ENCODE data around the gene AP3S2.
A peak's percentile ranks its signal among the peaks of the same experiment; 100 is the strongest.
"Not testable (repeated sequence)": the region's sequence is repeated elsewhere in the genome, so short reads cannot be mapped to it uniquely, and the experiment has no call there.

The AP3S2 gene

GRCh38 chr15:89799918-89800498 is 93.8 kb downstream of the AP3S2 start:
- no peak for DNase-seq (ENCODE audit: low spot score)

DNA sequence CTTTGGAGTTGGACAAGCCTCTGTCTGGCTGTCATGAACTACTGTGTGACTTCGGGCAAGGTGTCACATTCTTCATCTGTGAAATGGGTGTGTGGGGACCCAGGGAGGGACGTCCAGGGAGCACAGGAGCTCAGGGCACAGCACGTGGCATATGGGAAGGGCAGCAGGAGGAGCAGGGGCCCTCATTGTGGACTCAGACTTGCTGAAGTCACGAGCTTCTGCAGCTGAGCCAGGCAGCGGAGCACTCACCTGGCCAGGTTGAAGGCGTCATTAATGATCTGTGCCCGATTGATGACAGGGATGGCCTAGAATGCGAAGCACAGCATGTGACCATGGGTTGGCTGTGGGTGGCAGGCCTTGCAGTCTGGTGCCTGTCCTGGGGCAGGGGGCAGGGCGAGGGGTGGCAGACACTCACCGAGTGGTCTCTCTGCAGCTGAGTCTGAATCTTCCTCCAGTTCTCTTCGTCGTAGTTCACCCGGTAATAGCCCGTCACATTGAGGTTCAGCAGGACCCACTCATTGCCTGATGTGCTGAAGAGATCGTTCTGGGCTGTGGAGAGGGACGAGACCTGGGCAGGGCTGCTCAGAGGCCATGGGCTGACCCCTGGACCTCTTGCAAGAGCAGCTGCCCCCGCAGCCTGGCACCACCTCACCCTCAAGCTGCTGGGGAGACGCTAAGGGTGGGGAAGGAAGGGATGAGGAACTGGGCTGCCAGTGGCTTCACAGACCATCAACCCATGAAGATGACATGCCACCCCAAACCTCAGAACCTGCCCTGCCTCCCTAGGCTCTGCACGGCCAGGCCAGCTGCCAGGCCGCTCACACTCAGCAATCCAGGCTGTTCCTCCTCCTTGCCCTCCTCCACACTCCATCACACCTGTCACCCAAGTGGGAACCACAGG is 94.5 kb downstream of the AP3S2 start:
- DNase-seq (ENCODE audit: low spot score) = no peak

GRCh38 chr15:89797678-89798201 is 96.1 kb downstream of the AP3S2 start:
- no peak for DNase-seq (ENCODE audit: low spot score)

GRCh38 chr15:89795996-89796395 is 97.8 kb downstream of the AP3S2 start:
- no peak for DNase-seq (ENCODE audit: low spot score)

- DNase-seq (ENCODE audit: low spot score) = no peak
Measured at GRCh38 chr15:89794627-89795241, 99.1 kb downstream of the AP3S2 start.

- DNase-seq (ENCODE audit: low spot score) = peak; percentile 14
Measured at GRCh38 chr15:89792106-89792805, 101.5 kb downstream of the AP3S2 start.

DNA sequence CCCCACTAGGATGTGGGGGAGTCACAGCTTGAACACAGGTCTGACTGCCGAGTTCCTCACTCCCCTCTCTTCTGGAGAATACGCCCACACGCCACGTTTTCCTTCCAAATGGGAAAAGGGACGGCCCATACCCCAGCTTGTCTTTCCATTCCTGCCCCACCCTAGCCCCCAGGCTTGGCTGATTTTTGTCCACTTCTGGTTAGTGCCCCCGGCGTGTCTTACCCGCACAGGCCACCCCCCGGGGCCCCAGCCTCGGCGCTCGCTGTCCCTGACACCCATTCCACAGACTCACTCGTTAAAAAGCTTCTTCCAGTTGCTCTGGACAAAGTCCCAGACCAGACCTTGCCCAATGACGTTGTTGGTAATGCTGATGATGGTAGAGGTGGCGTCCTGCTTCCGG is 103.1 kb downstream of the AP3S2 start:
- DNase-seq (ENCODE audit: low spot score) = no peak

DNA sequence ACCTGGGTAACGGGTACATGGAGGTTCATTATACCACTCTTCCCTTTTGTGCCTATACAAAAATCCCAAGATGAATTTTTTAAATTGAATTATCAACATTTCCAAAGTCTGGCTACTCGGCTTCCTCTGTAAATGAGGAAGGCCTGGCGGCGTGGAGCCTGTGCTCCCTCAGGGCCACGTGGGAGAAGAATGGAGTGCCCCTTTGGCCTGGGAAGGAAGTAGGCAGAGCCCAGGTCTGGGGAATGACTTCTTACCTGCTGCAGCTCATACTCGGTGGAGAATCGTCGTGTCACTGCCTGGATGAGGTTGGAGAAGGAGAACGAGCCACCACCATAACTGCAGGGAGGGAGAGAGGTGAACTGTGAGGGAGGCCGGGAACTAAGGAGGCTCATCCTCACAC is 103.6 kb downstream of the AP3S2 start:
- DNase-seq (ENCODE audit: low spot score) = no peak

- DNase-seq (ENCODE audit: low spot score) = not testable (repeated sequence)
Measured at GRCh38 chr15:89788585-89788984, 105.2 kb downstream of the AP3S2 start.

- no peak for DNase-seq (ENCODE audit: low spot score)
Measured at GRCh38 chr15:89787944-89788343, 105.8 kb downstream of the AP3S2 start.

GRCh38 chr15:89785774-89786140 is 108.0 kb downstream of the AP3S2 start:
- no peak for DNase-seq (ENCODE audit: low spot score)

DNA sequence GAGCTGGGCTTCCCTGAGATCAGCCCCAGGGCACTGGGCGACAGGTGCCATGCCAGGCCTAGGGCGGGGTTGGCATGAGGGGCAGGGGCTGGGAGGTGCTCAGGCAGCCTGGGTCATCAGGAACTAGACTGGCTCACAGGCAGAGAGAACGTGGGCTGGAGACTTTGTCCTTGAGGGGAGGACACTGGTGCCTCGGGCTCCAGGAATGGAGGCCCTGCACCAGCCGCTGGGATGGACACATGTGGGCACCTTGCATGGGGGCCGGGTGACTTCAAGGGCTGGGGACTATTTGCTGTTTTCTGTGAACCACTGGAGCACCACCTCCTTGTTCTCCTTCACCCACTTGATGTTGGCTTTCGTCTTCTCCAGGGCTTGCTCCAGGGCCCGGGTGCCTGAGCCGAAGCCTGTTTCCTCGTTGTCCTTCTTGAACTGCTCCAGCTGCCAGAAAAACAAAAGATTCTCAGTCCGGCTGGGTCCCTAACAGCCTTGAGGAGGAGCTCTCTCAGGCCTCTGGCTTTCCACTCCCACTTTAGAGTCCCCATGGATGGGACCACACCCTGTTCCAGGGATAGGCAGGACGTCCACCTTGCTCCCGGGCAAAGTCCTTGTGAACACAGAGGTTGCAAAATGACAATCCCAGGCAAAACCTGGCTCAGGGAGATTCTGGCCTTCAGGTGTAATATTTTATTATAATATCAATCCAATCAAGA is 108.6 kb downstream of the AP3S2 start:
- DNase-seq (ENCODE audit: low spot score) = peak; percentile 20

DNA sequence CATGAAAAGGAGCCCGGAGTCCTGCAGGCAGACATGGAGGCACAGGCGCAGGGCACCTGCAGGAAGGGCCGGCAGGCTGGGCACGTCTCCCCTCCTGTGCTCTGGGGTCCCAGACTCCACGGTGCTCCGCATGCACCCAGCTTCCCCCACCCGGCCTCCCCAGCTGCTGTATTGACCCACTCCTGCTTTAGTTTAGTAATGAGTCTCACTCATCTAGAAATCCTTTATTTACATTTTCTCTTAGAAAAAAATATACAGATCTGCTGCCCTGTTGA is 109.2 kb downstream of the AP3S2 start:
- DNase-seq (ENCODE audit: low spot score) = no peak

GRCh38 chr15:89783861-89784685 is 109.7 kb downstream of the AP3S2 start:
- DNase-seq (ENCODE audit: low spot score) = peak; percentile 17

DNA sequence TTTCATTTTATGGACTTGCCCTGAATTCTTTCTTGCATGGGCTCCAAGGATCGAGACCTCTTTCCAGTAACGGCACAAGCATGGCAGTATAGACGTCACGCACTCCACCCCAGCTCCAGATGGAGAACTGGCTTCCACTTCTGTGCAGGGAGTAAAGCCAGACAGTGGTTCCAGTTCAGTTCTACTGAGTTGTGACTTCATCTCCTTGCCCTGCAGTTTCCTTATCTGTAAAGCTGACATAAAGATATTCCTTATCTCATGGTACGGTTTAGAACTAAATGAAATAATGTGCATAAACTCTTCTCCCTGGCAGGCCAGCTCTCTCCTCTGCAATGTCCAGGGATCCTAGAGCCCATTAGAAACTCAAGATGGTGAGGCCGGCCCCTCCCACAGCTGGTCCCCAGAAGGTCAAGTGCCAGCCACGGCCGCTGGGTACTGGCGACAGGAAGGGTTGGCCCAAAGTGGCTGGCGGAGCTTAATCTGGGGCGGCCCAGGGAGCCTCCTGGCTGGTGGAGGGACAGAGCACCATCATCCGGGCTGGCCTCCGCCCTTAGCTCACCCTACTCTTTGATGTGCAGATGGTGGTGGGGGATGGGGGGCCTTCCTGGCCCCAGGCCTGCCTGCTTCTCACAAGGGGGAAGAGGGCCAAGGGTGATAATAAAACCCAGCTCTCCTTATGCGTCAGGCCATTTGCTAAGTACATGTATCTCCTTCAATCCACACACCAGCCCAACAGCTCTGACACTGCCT is 110.5 kb downstream of the AP3S2 start:
- DNase-seq (ENCODE audit: low spot score) = peak; percentile 14

DNA sequence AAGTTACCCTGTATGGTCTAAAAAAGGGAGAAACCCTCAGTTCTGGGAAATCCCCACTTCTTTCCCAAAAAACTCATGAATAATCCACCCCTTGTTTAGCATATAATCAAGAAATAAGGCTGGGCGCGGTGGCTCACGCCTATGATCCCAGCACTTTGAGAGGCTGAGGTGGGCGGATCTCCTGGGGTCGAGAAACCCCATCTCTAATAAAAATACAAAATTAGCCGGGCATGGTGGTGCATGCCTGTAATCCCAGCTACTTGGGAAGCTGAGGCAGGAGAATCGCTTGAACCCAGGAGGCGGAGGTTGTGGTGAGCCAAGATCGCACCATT is 111.2 kb downstream of the AP3S2 start:
- not testable (repeated sequence) for DNase-seq (ENCODE audit: low spot score)

GRCh38 chr15:89781891-89782618 is 111.7 kb downstream of the AP3S2 start:
- DNase-seq (ENCODE audit: low spot score) = peak; percentile 10

GRCh38 chr15:89781055-89781454 is 112.7 kb downstream of the AP3S2 start:
- peak; percentile 12 for DNase-seq (ENCODE audit: low spot score)

GRCh38 chr15:89780601-89781000 is 113.2 kb downstream of the AP3S2 start:
- DNase-seq (ENCODE audit: low spot score) = peak; percentile 9

Measured in D341Med (cell line).